T-helper 9 cell (primary cell): ENCODE results near the gene RPS25.
A peak's percentile ranks its signal among the peaks of the same experiment; 100 is the strongest.
"Not testable (repeated sequence)": the region's sequence is repeated elsewhere in the genome, so short reads cannot be mapped to it uniquely, and the experiment has no call there.

Experiments
- DNase-seq: peaks from one replicate; pipeline ENCODE4 v3.0.0-alpha.2; 2020

The RPS25 gene

GRCh38 chr11:119038884-119039283 lies 20.7 kb upstream of the RPS25 start:
- DNase-seq, result no peak

- no peak for DNase-seq
These were observed 16.7 kb upstream of the RPS25 start for GRCh38 chr11:119034813-119035212.

GRCh38 chr11:119033421-119033820 lies 15.3 kb upstream of the RPS25 start:
- not testable (repeated sequence) for DNase-seq

GRCh38 chr11:119031912-119032280 lies 13.8 kb upstream of the RPS25 start:
- DNase-seq, result no peak

GRCh38 chr11:119030329-119031047 lies 12.3 kb upstream of the RPS25 start, which contains the start of gene SLC37A4:
SLC37A4 (minus strand) TSS chr11:119030877.
- peak; percentile 99 for DNase-seq

GRCh38 chr11:119030029-119030328 lies 11.8 kb upstream of the RPS25 start:
- DNase-seq, result no peak

- DNase-seq, result no peak
These were observed 11.3 kb upstream of the RPS25 start for GRCh38 chr11:119029340-119030028.

GRCh38 chr11:119029069-119029339 lies 10.9 kb upstream of the RPS25 start:
- no peak for DNase-seq

GRCh38 chr11:119028346-119029068 lies 10.4 kb upstream of the RPS25 start:
- DNase-seq, result no peak

GRCh38 chr11:119027561-119028345 lies 9.6 kb upstream of the RPS25 start:
- DNase-seq, result no peak

GRCh38 chr11:119026970-119027369 lies 8.8 kb upstream of the RPS25 start:
- DNase-seq, result no peak

- DNase-seq, result no peak
These were observed 8.0 kb upstream of the RPS25 start for GRCh38 chr11:119025978-119026766.

- no peak for DNase-seq
These were observed 7.4 kb upstream of the RPS25 start for GRCh38 chr11:119025541-119025940.

- no peak for DNase-seq
These were observed 6.9 kb upstream of the RPS25 start for GRCh38 chr11:119025099-119025473.

- no peak for DNase-seq
These were observed 6.4 kb upstream of the RPS25 start for GRCh38 chr11:119024430-119025098.

GRCh38 chr11:119023741-119024140 lies 5.6 kb upstream of the RPS25 start:
- DNase-seq, result no peak

GRCh38 chr11:119021631-119022030 lies 3.5 kb upstream of the RPS25 start:
- no peak for DNase-seq

- no peak for DNase-seq
These were observed 1.9 kb upstream of the RPS25 start for GRCh38 chr11:119019996-119020395.

- DNase-seq, result not testable (repeated sequence)
These were observed 766 bp downstream of the RPS25 start for GRCh38 chr11:119017377-119017776.

GRCh38 chr11:119016216-119017009 lies 1.7 kb downstream of the RPS25 start:
- DNase-seq, result no peak

- no peak for DNase-seq
These were observed 3.0 kb downstream of the RPS25 start for GRCh38 chr11:119015054-119015611.
